Right lobe of liver (tissue), 4 donors: Measurements from ENCODE around the gene HDGFL2.

ENCODE experiments used
- CTCF ChIP-seq, 4 donors: fragments of 200-600 bp in 3 of 4; fragments of 450-650 bp in 1 of 4; IDR thresholded peaks; one replicate each; pipeline versions ENCODE4 v1.5.1 to v1.8.0; 2016 to 2022; ENCODE audit warnings: antibody characterized with exemption in 4 of 4, mild to moderate bottlenecking in 2 of 4
- POLR2A ChIP-seq: fragments of 450-650 bp; IDR thresholded peaks from one replicate; pipeline ENCODE4 v1.6.1; 2017; ENCODE audit warnings: antibody characterized with exemption, mild to moderate bottlenecking
- donor health status: DM: no; HTN: no; CAD: no.
- donor health status: DM: no; HTN: no; CAD: no.
- donor health status: DM: no; HTN: yes; CAD: no.

- TF ChIP-seq POLR2A: no peak
- TF ChIP-seq CTCF (IDR thresholded peaks at IDR 0.05): no peak
Measured at GRCh38 chr19:4454747-4455718, 17.1 kb upstream of the HDGFL2 start.
